HG03521 (cell line): Measurements from ENCODE around the gene WNT11.

Experiments
- ATAC-seq: cut with Tn5 transposase; IDR thresholded peaks from one replicate; pipeline ENCODE4 v1.9.1; 2021; ENCODE audit warnings: mild to moderate bottlenecking, moderate library complexity; ENCODE audit not compliant: unreplicated experiment

The WNT11 gene

DNA sequence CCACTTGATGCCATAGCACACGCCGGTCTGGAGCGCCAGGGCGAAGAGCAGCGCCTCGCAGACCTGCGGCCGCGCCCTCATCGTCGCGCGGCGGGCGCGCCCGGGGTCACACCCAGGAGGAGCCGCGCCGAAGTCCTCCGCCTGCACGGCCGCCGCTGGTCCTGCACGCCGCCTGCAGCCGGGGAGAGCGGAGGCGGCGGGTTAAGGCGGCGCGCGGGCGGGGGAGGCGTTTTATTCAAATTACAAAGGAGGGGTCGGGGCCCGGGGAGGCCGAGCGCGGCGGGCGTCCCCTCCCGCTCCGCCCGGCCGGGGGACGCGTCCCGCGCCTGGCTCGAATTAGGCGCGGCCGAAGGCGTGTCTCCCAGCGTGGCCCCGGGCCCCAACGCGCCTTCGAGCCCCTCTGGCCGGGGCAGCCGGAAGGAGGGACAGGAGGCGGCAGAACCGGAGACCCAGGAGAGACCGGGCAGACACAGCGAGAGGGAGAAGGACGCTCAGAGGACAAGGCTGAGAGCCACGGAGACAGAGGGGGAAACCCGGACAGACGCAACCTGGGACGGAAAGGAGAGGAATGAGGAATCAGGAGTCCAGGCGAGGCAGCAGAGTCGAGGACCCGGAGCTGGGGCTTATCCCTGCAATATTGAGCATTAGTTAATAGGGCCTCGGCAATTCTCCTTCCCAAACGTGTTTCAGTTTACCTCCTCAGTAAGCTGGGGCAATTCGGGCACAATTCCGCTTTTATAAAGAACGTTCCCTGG, at the start of gene WNT11:
Gene WNT11 (minus strand): TSS at position 176 of the 755 bp plus-strand sequence. CDS start 95 bp downstream, at position 81.
- no peak for ATAC-seq

DNA sequence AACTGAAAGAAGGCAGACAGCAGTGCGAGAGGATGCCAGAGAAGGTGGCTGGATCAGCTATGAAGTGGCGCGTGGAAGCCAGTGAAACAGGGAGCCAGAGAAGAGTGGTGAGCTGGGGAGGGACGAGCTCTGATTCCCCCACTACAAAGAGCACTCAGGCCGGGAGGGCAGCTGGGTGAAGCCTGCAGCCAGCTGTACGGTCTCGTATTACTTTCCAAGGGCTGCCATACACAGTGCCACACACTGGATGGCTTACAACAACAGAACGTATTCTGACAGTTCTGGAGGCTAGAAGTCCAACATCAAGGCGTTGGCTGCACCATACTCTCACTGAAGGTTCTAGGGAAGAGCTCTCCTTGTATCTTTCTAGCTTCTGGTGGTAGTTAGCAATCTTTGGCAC, 47.1 kb upstream of the WNT11 start:
- ATAC-seq, result no peak

DNA sequence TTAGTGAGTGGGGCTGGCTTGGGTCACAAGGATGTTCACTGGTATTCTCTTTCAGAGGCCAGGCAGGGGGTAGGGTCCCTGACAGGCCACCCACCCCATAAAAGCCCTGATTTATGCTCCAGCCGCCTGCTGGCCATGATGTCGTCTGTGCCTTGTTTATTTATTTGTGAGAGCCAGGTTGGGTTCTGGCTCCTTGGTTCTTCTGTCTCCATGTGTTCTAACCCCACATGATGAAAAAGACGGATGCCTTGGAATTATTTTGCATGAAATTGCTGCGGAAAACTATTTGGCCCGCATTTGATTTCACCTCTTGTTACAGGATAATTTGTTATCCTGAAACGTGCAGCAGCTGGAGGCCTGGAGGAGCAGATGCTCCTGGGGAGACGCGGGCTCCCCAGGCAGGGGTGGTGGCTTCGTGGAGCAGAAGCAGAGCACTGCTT, 46.3 kb upstream of the WNT11 start:
- no peak for ATAC-seq

GRCh38 chr11:76251576-76251975, 45.3 kb upstream of the WNT11 start:
- ATAC-seq, result no peak

- ATAC-seq, result no peak
Observed at GRCh38 chr11:76251226-76251575, 44.9 kb upstream of the WNT11 start.

DNA sequence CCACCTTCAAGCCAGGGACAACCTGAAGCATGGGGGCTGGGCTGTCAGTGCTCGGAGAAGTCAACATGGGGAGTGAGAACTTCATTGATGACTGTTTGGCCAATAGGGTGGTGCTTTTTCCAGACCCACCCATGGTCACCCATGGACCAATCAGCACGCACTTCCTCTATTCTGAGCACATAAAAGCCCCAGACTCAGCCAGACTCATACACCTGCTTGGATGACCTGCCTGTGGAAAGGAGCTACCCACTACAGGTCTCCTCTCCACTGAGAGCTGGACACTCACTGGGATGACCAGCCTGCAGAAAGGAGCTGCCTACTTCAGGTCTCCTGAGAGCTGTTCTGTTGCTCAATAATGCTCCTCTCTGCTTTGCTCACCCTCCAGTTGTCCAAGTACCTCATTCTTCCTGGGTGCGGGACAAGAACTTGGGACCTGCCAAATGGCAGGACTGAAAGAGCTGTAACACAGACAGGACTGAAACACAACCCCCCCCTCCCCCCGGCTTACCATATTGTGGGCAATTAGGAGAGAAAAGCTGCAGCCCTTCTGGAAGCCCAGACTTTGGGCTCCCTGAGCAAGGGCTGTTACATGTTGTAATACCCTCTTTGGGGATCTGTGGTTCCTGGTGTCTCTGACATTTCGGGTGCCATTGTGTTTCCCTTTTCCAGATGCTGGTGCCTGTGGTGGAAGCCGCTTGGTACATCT, 44.4 kb upstream of the WNT11 start:
- ATAC-seq, result no peak

GRCh38 chr11:76249195-76249741, 43.0 kb upstream of the WNT11 start:
- no peak for ATAC-seq

- ATAC-seq, result no peak
Observed at GRCh38 chr11:76248210-76248609, 41.9 kb upstream of the WNT11 start.

DNA sequence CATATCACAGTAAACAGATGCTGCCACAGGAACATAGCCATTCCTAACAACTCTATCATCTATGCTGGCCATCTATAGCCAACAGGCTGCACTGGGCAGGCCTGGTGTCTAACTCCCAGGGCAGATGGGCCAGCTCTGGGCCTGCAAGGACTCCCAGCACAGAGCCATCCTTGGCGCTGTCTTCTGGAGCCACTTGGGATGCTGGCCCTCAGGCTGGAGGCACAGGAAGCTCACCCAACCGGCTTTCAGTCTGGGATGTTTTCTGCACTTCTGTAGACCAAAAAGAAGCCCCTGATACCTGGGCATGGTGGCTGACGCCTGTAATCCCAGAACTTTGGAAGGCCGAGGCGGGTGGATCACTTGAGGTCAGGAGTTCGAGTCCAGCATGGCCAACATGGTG, 40.8 kb upstream of the WNT11 start:
- ATAC-seq, result no peak

DNA sequence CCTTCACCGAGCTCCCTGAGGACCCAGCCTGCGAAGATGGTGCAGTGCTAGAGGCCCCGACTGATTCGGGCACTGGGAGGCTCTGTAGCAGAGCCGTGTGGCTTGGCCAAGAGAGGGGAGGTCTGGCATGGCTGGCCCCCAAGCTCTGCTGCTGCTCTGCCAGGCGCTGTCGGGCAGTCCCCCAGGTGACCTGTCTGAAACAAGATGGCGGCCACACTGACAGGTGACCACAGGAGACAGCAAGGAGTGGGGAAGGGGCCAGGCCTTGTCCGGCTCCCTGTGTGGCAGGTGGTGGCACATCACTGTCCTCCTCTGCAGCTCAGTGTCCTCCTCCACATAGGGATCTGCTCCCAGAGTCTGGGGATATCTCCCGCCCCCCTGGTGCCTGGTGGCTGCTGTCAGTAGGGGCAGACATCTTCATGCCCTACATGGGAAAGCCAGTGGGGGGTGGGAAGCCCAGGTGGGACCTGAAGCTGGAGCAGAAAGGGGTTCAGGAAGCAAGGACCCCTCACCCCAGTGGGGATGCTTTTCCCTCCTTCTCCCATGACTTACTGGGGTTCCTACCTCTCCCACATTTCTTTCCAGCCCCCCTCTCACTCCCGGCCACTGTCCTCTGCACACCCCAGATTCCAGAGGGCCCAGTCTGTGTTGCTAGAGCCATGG, 40.1 kb upstream of the WNT11 start:
- ATAC-seq, result no peak

- ATAC-seq, result no peak
Observed at GRCh38 chr11:76245720-76246119, 39.4 kb upstream of the WNT11 start.

DNA sequence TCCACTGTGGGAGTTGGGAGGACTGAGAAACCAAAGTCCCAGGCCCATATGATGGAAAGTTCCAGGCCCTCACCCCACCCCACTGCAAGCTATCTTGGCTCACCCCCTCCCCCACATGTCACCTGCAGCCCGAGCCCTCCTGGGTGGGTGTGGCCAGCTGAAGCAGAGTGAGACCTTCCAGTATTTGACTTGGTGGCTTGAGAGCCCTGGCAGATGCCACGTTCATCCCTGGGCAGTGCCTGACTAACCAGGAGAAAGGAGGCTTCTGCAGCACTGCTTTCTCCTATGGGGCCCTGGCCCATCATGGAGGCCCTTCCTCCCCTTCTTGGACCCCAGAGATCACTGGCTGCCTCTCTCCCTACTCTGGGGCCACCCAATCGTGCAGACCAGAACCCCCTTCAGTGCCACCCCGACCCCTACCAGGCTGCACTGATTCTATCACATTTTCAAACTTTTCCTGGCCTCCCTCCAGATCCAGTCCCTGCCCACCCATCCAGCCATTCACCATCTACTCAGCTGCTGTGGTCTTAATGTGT, 38.1 kb upstream of the WNT11 start:
- ATAC-seq, result no peak

GRCh38 chr11:76243957-76244285, 37.6 kb upstream of the WNT11 start:
- no peak for ATAC-seq

- no peak for ATAC-seq
Observed at GRCh38 chr11:76243193-76243956, 37.1 kb upstream of the WNT11 start.

DNA sequence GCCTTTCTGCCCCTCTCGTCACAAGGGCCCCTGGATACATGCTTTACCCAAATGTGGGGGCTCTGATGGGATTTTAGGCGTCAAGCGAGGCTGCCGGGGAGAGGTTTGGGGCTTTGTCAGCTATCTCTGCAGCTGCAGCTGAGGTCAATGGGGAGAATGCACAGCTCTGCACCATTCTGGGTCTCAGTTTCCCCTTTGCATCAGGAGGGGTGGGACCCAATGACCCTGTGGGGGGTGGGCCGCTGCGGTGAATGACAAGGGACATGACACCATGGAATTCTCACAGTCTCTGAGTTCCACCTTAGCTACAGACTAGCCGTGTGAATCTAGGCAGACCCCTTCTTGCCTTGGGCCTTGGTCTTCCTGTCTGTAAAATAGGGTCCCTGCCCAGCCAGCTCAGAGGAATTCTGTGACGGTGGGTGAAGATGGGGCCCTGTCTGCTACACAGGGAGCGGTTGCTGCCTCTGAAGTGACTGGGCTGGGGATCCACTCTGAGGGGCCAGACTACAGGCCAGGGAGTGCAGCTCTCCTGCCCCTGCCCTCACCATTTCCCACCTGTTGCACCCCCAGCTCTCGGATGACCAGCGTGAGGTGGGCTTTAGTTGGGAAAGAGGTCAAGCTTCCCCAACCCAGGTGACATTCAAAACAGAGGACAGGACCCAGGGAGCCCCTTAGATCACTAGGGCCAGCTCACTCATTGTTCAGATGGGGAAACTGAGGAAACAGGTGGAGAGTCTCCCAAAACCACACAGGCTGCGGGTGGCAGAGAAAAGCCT, 35.9 kb upstream of the WNT11 start:
- ATAC-seq, result no peak

- ATAC-seq, result no peak
Observed at GRCh38 chr11:76241243-76242000, 35.1 kb upstream of the WNT11 start.

DNA sequence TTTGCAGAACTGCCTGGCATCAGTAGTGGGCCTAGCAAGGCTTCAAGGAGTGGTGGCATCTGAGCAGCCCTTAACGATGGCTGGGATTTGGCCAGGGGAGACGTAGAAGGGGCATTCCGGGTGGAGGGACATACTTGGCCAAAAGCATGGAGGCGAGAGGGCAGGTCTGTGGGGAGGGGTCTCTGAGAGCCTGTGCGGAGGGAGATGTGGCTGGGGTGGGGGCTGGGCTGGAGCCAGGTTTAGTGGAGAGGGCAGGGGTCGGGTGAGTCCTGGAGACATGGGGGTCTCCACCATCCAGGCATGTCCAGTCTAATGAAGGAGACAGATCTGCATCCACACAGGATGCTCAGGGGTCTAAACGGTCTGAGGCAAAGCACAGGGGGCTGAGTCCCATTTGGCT, 34.4 kb upstream of the WNT11 start:
- no peak for ATAC-seq

- no peak for ATAC-seq
Observed at GRCh38 chr11:76240161-76240540, 33.8 kb upstream of the WNT11 start.

DNA sequence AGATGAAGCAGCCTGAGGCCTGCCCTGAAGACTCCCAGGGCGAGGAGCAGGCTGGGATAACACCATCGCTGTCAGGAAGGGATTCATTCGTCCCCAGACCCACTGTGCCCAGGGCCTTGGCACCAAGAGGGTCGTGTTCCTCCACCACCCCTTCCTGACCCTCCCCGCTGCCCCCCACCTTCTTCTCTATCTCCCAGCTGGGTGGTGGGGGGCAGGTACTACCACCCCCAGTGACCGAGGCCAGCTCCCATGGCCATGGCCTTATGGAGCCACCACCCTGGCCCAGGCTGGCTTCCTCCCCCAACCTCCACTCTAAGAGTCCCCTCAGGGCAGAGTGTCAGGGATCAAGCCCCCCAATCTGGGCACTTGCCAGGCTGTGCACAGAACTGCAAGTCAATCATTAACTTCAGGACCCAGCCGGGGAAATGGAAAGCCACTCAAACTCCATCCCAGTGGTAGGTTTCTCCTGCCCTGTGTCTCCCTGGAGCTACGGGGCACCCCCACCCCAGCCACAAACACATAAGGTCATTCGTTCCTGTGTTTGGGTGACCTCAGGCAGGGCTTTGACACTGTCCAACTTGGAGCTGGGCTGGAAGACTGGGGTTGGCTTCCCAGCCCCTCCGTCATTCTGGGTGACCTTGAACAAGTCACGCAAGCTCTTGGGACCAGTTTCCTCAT, 33.3 kb upstream of the WNT11 start:
- ATAC-seq, result no peak
